HEK293 (cell line): ENCODE results near the gene PDE4D.

ENCODE experiments used
- CTCF ChIA-PET: fragments of 350-600 bp; formaldehyde crosslinking; extraction: SDS; loops from one replicate; lab custom pipeline; 2021; ENCODE audit warnings: antibody characterized with exemption; lab: Yijun Ruan, JAX
- POLR2A ChIA-PET: fragments of 300-600 bp; formaldehyde crosslinking; extraction: SDS; loops from one replicate; lab custom pipeline; 2020; ENCODE audit warnings: antibody characterized with exemption, inconsistent platforms; lab: Yijun Ruan, JAX
- H3K27ac ChIP-seq: fragments of 200-500 bp; sonication (Bioruptor generic); 2 replicates; pipeline ENCODE4 v1.5.1; 2014; ENCODE audit warnings: low read depth, low read length, control low read depth, inconsistent platforms; ENCODE audit errors: extremely low read depth
- H3K36me3 ChIP-seq, 2 experiments: fragments of 200-500 bp in 1 of 2; sonication (Bioruptor generic) in 1 of 2; 1 replicate in 1 of 2; 2 replicates in 1 of 2; pipeline ENCODE4 v1.5.1; 2014 to 2017; ENCODE audit warnings: inconsistent platforms in 2 of 2, low read length in 2 of 2; ENCODE audit not compliant: control insufficient read depth in 2 of 2, insufficient read depth in 1 of 2
- H3K4me1 ChIP-seq: fragments of 200-500 bp; sonication (Bioruptor generic); 2 replicates; pipeline ENCODE4 v1.5.1; 2014; ENCODE audit warnings: mild to moderate bottlenecking, low read length, inconsistent platforms; ENCODE audit not compliant: control insufficient read depth, insufficient read depth
- H3K4me3 ChIP-seq: 2 replicates; pipeline ENCODE4 v1.5.1; 2011; ENCODE audit warnings: low read depth, mild to moderate bottlenecking, control low read depth, low read length, moderate library complexity
- H3K9me3 ChIP-seq: fragments of 200-500 bp; sonication (Bioruptor generic); 2 replicates; pipeline ENCODE4 v1.5.1; 2014; ENCODE audit warnings: low read depth, low read length, inconsistent platforms; ENCODE audit not compliant: control insufficient read depth, insufficient read depth
- FEZF1 ChIP-seq: fragments of 450-650 bp; formaldehyde crosslinking; IDR thresholded peaks from 2 replicates; pipeline ENCODE4 v1.5.1; 2016; ENCODE audit warnings: missing biosample characterization, missing genetic modification characterization
- GFI1B ChIP-seq: fragments of 450-650 bp; formaldehyde crosslinking; IDR thresholded peaks from 2 replicates; pipeline ENCODE4 v1.5.1; 2016; ENCODE audit warnings: missing biosample characterization, missing genetic modification characterization
- HOXD13 ChIP-seq: sonication (generic); formaldehyde crosslinking; IDR thresholded peaks from 2 replicates; pipeline ENCODE4 v1.8.0; 2022; ENCODE audit warnings: missing genetic modification reagents, borderline replicate concordance
- PRDM10 ChIP-seq: fragments of 450-650 bp; formaldehyde crosslinking; IDR thresholded peaks from 2 replicates; pipeline ENCODE4 v1.5.1; 2016; ENCODE audit warnings: missing biosample characterization, missing genetic modification characterization
- ZBTB11 ChIP-seq: fragments of 450-650 bp; formaldehyde crosslinking; conservative IDR thresholded peaks from 2 replicates; pipeline ENCODE4 v1.5.1; 2016; ENCODE audit warnings: low read depth, missing biosample characterization, missing genetic modification characterization
- ZBTB7A ChIP-seq: fragments of 450-650 bp; formaldehyde crosslinking; IDR thresholded peaks from 2 replicates; pipeline ENCODE4 v1.5.1; 2016; ENCODE audit warnings: low read depth, missing biosample characterization, missing genetic modification characterization
- ZFP37 ChIP-seq: fragments of 450-650 bp; formaldehyde crosslinking; IDR thresholded peaks from 2 replicates; pipeline ENCODE4 v1.5.1; 2016; ENCODE audit warnings: missing biosample characterization, missing genetic modification characterization
- ZFP41 ChIP-seq: fragments of 450-650 bp; formaldehyde crosslinking; IDR thresholded peaks from 2 replicates; pipeline ENCODE4 v1.5.1; 2016; ENCODE audit warnings: missing biosample characterization, missing genetic modification characterization, borderline replicate concordance
- ZNF114 ChIP-seq: fragments of 450-650 bp; formaldehyde crosslinking; IDR thresholded peaks from 2 replicates; pipeline ENCODE4 v1.5.0; 2017; ENCODE audit warnings: missing biosample characterization, missing genetic modification characterization
- ZNF146 ChIP-seq: fragments of 450-650 bp; formaldehyde crosslinking; IDR thresholded peaks from 2 replicates; pipeline ENCODE4 v1.5.1; 2016; ENCODE audit warnings: missing biosample characterization, missing genetic modification characterization
- ZNF211 ChIP-seq: fragments of 450-650 bp; formaldehyde crosslinking; IDR thresholded peaks from 2 replicates; pipeline ENCODE4 v1.5.1; 2016; ENCODE audit warnings: low read depth, missing biosample characterization, missing genetic modification characterization
- ZNF23 ChIP-seq: fragments of 450-650 bp; formaldehyde crosslinking; IDR thresholded peaks from 2 replicates; pipeline ENCODE4 v1.5.1; 2016; ENCODE audit warnings: missing biosample characterization, missing genetic modification characterization, borderline replicate concordance
- ZNF239 ChIP-seq: fragments of 450-650 bp; formaldehyde crosslinking; IDR thresholded peaks from 2 replicates; pipeline ENCODE4 v1.5.1; 2016; ENCODE audit warnings: missing biosample characterization, missing genetic modification characterization
- ZNF433 ChIP-seq: fragments of 450-650 bp; formaldehyde crosslinking; IDR thresholded peaks from 2 replicates; pipeline ENCODE4 v1.5.1; 2016; ENCODE audit warnings: missing biosample characterization, missing genetic modification characterization, low read depth
- ZNF518A ChIP-seq: fragments of 450-650 bp; formaldehyde crosslinking; conservative IDR thresholded peaks from 2 replicates; pipeline ENCODE4 v1.5.1; 2016; ENCODE audit warnings: low read depth, missing biosample characterization, missing genetic modification characterization
- ZNF529 ChIP-seq: fragments of 450-650 bp; formaldehyde crosslinking; IDR thresholded peaks from 2 replicates; pipeline ENCODE4 v1.5.1; 2017; ENCODE audit warnings: missing genetic modification characterization, missing biosample characterization; ENCODE audit not compliant: insufficient replicate concordance
- ZNF621 ChIP-seq: fragments of 450-650 bp; formaldehyde crosslinking; IDR thresholded peaks from 2 replicates; pipeline ENCODE4 v1.5.1; 2017; ENCODE audit warnings: missing biosample characterization, missing genetic modification characterization
- ZNF76 ChIP-seq: fragments of 450-650 bp; formaldehyde crosslinking; IDR thresholded peaks from 2 replicates; pipeline ENCODE4; 2016; ENCODE audit warnings: low read depth, missing biosample characterization, missing genetic modification characterization, borderline replicate concordance
- ZNF843 ChIP-seq: fragments of 450-650 bp; formaldehyde crosslinking; IDR thresholded peaks from 2 replicates; pipeline ENCODE4 v1.5.1; 2016; ENCODE audit warnings: missing biosample characterization, missing genetic modification characterization
- ZSCAN5A ChIP-seq: fragments of 450-650 bp; formaldehyde crosslinking; IDR thresholded peaks from 2 replicates; pipeline ENCODE4 v1.5.1; 2016; ENCODE audit warnings: missing biosample characterization, missing genetic modification characterization

The PDE4D gene

GRCh38 chr5:59618644-59619043 lies 274.9 kb downstream of the PDE4D start:
- no peak overlapping the region for H3K4me3 ChIP-seq
- H3K27ac ChIP-seq: no peak overlapping the region
- ChIA-PET POLR2A (no interaction called here), CTCF (interaction anchor here (0.7 kb wide), 3 partner anchors 30 to 264 kb away, joined by 3 to 4 read pairs (median 4); no protein-coding TSS in a partner anchor)
- H3K36me3 ChIP-seq: no peaks in the 10 kb centered on the region
- no peaks in the 10 kb centered on the region for H3K9me3 ChIP-seq
- peaks cover 3% of the 10 kb centered on the region; the same call in 1 of the 2 replicates for H3K4me1 ChIP-seq
- TF ChIP-seq ZSCAN5A: no peak
- no peak for TF ChIP-seq PRDM10 (tag by site-specific recombination)
- no peak for TF ChIP-seq ZNF621
- no peak for TF ChIP-seq ZNF146 (tag by site-specific recombination)
- TF ChIP-seq ZNF433 (tag by site-specific recombination): no peak
- no peak for TF ChIP-seq ZNF843 (tag by site-specific recombination)
- TF ChIP-seq ZNF529 (tag by site-specific recombination): no peak
- TF ChIP-seq ZBTB7A: no peak
- TF ChIP-seq ZFP41: no peak
- TF ChIP-seq ZNF211: no peak
- no peak for TF ChIP-seq GFI1B (tag by site-specific recombination)

GRCh38 chr5:59617186-59617771 lies 276.2 kb downstream of the PDE4D start:
- H3K36me3 ChIP-seq: no peaks in the 10 kb centered on the region
- POLR2A ChIA-PET: interaction anchor here (0.5 kb wide), 2 partner anchors 197 to 315 kb away, joined by 3 read pairs; no protein-coding TSS in a partner anchor
- CTCF ChIA-PET: interaction anchor here (0.7 to 1.4 kb wide), 3 partner anchors 43 to 250 kb away, joined by 3 to 7 read pairs (median 6); no protein-coding TSS in a partner anchor
- TF ChIP-seq ZNF239 (no peak), HOXD13 (CRISPR knock-in tag) (no peak), ZBTB11 (tag by site-specific recombination) (no peak), ZNF76 (tag by site-specific recombination) (no peak), ZNF518A (tag by site-specific recombination) (no peak), ZNF114 (tag by site-specific recombination) (no peak), FEZF1 (tag by site-specific recombination) (no peak), ZNF23 (no peak), ZFP37 (tag by site-specific recombination) (no peak)

More at GRCh38 chr5:59617186-59617771, 276.2 kb downstream of the PDE4D start:
- Histone ChIP-seq H3K27ac (no peak overlapping the region), H3K9me3 (no peaks in the 10 kb centered on the region), H3K4me3 (no peak overlapping the region), H3K4me1 (peaks cover 3% of the 10 kb centered on the region; the same call in 1 of the 2 replicates)
